Duodenal mucosa (tissue), 2 donors: Measurements from ENCODE around the gene UNC5B.

ENCODE experiments used
- H3K27ac ChIP-seq: one replicate; pipeline ENCODE4 v1.7.0; 2013; ENCODE audit warnings: low read depth, low read length
- H3K27me3 ChIP-seq, 2 donors: one replicate each; pipeline ENCODE4 v1.7.0; 2013; ENCODE audit warnings: low read length in 2 of 2, control low read depth in 1 of 2; ENCODE audit not compliant: insufficient read depth in 2 of 2, control insufficient read depth in 1 of 2
- H3K36me3 ChIP-seq, 2 donors: one replicate each; pipeline ENCODE4 v1.7.0; 2013; ENCODE audit warnings: low read length in 2 of 2, control low read depth in 1 of 2; ENCODE audit not compliant: insufficient read depth in 2 of 2, control insufficient read depth in 1 of 2
- H3K4me1 ChIP-seq, 2 donors: one replicate each; pipeline ENCODE4 v1.7.0; 2013; ENCODE audit warnings: low read length in 2 of 2, control low read depth in 1 of 2; ENCODE audit not compliant: insufficient read depth in 2 of 2, control insufficient read depth in 1 of 2
- H3K4me3 ChIP-seq, 2 donors: one replicate each; pipeline ENCODE4 v1.7.0; 2013; ENCODE audit warnings: low read length in 2 of 2, low read depth in 1 of 2
- H3K9ac ChIP-seq, 2 donors: one replicate each; pipeline ENCODE4 v1.7.0; 2013; ENCODE audit warnings: low read length in 2 of 2, low read depth in 1 of 2
- H3K9me3 ChIP-seq, 2 donors: one replicate each; pipeline ENCODE4 v1.7.0; 2013; ENCODE audit warnings: low read length in 2 of 2, control low read depth in 1 of 2; ENCODE audit not compliant: control insufficient read depth in 1 of 2

Gene UNC5B

GRCh38 chr10:71244431-71245419, 32.4 kb downstream of the UNC5B start:
- H3K9me3 ChIP-seq = no peaks in the 10 kb centered on the region
- H3K27me3 ChIP-seq = no peaks in the 10 kb centered on the region
- peak overlapping the region; percentile 53 for H3K27ac ChIP-seq
- no peaks in the 10 kb centered on the region for H3K36me3 ChIP-seq
- peaks cover 55 to 72% of the 10 kb centered on the region in 2 donors for H3K4me1 ChIP-seq
- peak overlapping the region; percentile 21 to 35 for H3K9ac ChIP-seq
- peak overlapping the region in 1 of 2 donors; percentile 50 for H3K4me3 ChIP-seq

DNA sequence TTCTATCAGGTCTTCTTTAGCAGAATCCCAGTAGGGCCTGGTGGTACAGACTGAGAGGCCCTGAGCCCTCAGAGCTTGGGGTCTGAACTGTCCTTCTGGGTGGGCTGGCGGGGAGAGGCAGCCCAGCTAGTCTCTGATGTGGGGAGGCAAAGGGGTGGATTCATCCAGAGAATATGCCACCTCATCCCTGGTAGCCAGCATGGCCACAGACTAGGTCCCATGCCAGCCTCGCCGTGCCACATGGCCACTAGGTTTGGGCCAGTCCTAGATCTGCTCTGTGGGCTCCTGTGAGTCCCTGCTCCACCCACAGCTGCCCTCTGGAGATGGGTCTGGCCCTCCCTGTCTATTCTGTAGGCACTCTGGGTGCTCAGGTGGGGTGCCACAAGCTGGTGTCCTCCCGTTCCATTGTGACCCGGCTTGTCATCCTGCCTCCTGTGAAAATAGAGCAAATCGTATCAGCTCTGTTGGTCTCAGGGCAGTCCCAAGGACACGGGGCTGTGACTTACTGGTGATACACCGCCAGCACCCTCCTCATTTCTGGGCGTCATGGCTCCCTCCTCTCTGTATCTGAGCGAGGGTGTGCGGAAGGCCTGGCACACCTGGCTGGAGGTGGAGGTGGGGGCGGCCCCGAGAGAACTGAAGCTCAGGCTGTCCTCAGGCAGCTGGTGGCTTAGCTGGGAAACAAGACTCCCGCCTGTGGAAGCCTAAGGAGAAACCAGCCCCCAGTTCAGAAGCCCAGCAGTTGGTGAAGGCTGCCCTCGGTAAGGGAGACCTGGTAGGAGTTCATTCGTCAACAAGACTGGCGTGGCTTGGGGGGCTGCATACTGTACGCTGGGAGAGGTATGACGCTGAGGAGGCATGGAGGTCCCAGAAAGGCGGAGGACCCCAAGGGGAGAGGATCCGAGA, 33.3 kb downstream of the UNC5B start:
- H3K4me3 ChIP-seq = no peak overlapping the region
- H3K9me3 ChIP-seq = no peaks in the 10 kb centered on the region
- H3K9ac ChIP-seq = peak overlapping the region; percentile 22 to 35
- peaks cover 49 to 70% of the 10 kb centered on the region in 2 donors for H3K4me1 ChIP-seq
- H3K27ac ChIP-seq = peak overlapping the region; percentile 53
- H3K27me3 ChIP-seq = no peaks in the 10 kb centered on the region
- H3K36me3 ChIP-seq = no peaks in the 10 kb centered on the region

- Histone ChIP-seq H3K27ac (peak overlapping the region; percentile 34), H3K9me3 (no peaks in the 10 kb centered on the region), H3K4me3 (no peak overlapping the region), H3K4me1 (peaks cover 42 to 65% of the 10 kb centered on the region in 2 donors), H3K9ac (peak overlapping the region; percentile 55 to 57), H3K36me3 (no peaks in the 10 kb centered on the region), H3K27me3 (no peaks in the 10 kb centered on the region)
Measured at GRCh38 chr10:71246591-71247413, 34.4 kb downstream of the UNC5B start.

DNA sequence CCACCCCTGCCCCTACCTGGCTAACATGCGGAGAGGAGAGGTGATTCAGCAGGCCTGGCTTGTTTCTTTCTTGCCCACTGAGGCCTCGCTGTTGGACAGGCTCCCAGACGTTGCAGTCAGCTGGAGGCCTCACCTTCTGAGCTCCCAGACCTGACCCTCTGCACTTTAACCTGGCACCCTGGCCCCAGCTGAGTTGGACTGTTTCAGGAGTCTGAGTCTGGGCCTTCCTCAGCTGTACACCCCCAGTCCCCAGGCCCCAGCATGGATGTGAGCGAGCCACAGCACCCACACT, 35.0 kb downstream of the UNC5B start:
- Histone ChIP-seq H3K27ac (peak overlapping the region; percentile 34), H3K9ac (peak overlapping the region; percentile 55 to 57), H3K9me3 (no peaks in the 10 kb centered on the region), H3K4me3 (no peak overlapping the region), H3K36me3 (no peaks in the 10 kb centered on the region), H3K27me3 (no peaks in the 10 kb centered on the region), H3K4me1 (peaks cover 48 to 63% of the 10 kb centered on the region in 2 donors)

DNA sequence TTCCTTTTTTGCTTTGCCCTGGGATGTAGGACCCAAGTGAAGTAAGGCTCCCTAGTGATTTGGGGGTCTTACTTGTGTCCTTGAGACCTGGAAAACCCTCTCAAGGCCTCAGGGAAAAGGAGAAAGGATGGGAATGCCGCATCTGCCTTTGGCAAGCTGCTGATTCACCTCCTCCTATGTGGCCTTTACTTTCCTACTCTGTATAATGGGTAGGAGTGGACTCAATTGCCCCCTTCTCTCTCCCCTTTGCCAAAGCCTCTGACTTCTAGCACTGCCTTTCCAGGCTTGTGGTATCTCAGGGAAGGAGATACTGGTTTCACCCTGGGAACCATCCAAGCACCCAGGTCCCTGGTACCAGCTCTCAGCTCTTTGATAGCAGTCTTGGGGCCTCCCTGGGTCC, 35.4 kb downstream of the UNC5B start:
- Histone ChIP-seq H3K27ac (no peak overlapping the region), H3K9me3 (no peaks in the 10 kb centered on the region), H3K4me3 (no peak overlapping the region), H3K4me1 (peaks cover 52 to 63% of the 10 kb centered on the region in 2 donors), H3K9ac (peak overlapping the region in 1 of 2 donors; percentile 57), H3K36me3 (no peaks in the 10 kb centered on the region), H3K27me3 (no peaks in the 10 kb centered on the region)

- H3K27ac ChIP-seq = no peak overlapping the region
- no peak overlapping the region for H3K9ac ChIP-seq
- H3K4me3 ChIP-seq = no peak overlapping the region
- peaks cover 56 to 64% of the 10 kb centered on the region in 2 donors for H3K4me1 ChIP-seq
- H3K36me3 ChIP-seq = no peaks in the 10 kb centered on the region
- no peaks in the 10 kb centered on the region for H3K27me3 ChIP-seq
- no peaks in the 10 kb centered on the region for H3K9me3 ChIP-seq
Measured at GRCh38 chr10:71248210-71248609, 35.8 kb downstream of the UNC5B start.

DNA sequence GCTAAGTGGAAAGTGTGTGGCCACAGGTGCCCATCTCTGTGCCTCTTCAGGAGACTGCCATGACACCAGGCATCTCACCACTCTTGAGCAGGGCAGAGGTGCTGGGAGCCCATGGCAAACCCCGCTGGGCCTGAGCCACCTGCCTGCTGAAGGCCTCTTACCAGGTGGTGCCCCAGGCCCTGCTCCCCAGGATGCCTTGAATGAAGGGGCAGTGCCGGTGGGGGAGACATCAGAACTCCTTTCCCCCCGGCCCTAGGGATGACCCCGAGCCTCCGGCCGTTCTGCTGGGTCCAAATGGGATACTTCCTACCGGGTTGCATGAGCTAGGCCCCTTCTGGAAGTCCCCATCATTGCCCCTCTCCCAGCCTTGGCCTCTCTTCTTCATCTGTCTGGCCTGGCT, 37.6 kb downstream of the UNC5B start:
- Histone ChIP-seq H3K27ac (no peak overlapping the region), H3K4me3 (no peak overlapping the region), H3K9ac (no peak overlapping the region), H3K4me1 (peaks cover 54 to 56% of the 10 kb centered on the region in 2 donors), H3K36me3 (no peaks in the 10 kb centered on the region), H3K9me3 (no peaks in the 10 kb centered on the region), H3K27me3 (no peaks in the 10 kb centered on the region)

- Histone ChIP-seq H3K4me1 (peaks cover 52 to 56% of the 10 kb centered on the region in 2 donors), H3K9ac (no peak overlapping the region), H3K36me3 (no peaks in the 10 kb centered on the region), H3K27me3 (no peaks in the 10 kb centered on the region), H3K9me3 (no peaks in the 10 kb centered on the region), H3K27ac (no peak overlapping the region), H3K4me3 (no peak overlapping the region)
Measured at GRCh38 chr10:71250405-71250804, 38.0 kb downstream of the UNC5B start.

DNA sequence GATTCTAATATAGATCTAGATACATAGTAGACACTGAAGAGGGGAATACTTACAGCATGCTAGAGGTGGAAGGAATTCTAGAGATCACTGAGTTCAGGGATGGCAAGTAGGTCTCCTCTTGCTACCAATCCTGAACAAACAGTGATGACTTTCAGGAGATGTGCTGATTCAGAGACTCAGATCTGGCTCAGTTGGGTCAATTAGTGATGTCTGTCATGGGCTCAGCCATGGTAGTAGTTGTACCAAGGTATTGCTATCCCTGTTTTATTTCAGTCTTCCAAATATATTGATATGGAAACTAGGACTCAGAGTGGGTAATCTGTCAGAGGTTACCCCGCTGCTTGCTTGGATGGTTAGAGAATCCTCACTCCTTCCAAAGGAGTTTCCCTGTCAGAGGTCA, 38.5 kb downstream of the UNC5B start:
- Histone ChIP-seq H3K9ac (no peak overlapping the region), H3K4me1 (peaks cover 55 to 56% of the 10 kb centered on the region in 2 donors), H3K9me3 (no peaks in the 10 kb centered on the region), H3K27ac (no peak overlapping the region), H3K4me3 (no peak overlapping the region), H3K36me3 (no peaks in the 10 kb centered on the region), H3K27me3 (no peaks in the 10 kb centered on the region)
